ENCODE measurements around the gene CSTB.

- TF ChIP-seq CTCF (IDR thresholded peaks at IDR 0.05; ENCODE audit: control extremely low read depth in 1 of 3, insufficient read depth in 1 of 3, low read depth in 1 of 3, low read length in 3 of 3): no peak
- no peak for TF ChIP-seq POLR2AphosphoS5 (IDR thresholded peaks at IDR 0.05; ENCODE audit: low read depth, low read length)
- TF ChIP-seq SP1 (IDR thresholded peaks at IDR 0.05; ENCODE audit: low read depth, low read length): no peak
- no peak for TF ChIP-seq EZH2 (IDR thresholded peaks at IDR 0.05; ENCODE audit: low read depth, low read length, severe bottlenecking)
- no peak for TF ChIP-seq POLR2A (IDR thresholded peaks at IDR 0.05; ENCODE audit: control extremely low read depth in 1 of 2, low read depth in 2 of 2, low read length in 2 of 2)
- no peak for TF ChIP-seq RAD21 (IDR thresholded peaks at IDR 0.05 in 1 of 2, conservative IDR thresholded peaks at IDR 0.05 in 1 of 2; ENCODE audit: low read depth in 2 of 2, low read length in 2 of 2)
- TF ChIP-seq CHD2 (IDR thresholded peaks at IDR 0.05; ENCODE audit: low read length): no peak
- TF ChIP-seq SIN3A (conservative IDR thresholded peaks at IDR 0.05 in 1 of 2, IDR thresholded peaks at IDR 0.05 in 1 of 2; ENCODE audit: low read depth in 1 of 2, low read length in 2 of 2): no peak
- TF ChIP-seq YY1 (IDR thresholded peaks at IDR 0.05; ENCODE audit: low read depth, low read length): no peak
- no peak for TF ChIP-seq MAFK (IDR thresholded peaks at IDR 0.05; ENCODE audit: low read depth, low read length)
- TF ChIP-seq SAP30 (IDR thresholded peaks at IDR 0.05; ENCODE audit: insufficient read depth, insufficient replicate concordance, low read length): no peak
- TF ChIP-seq RFX5 (IDR thresholded peaks at IDR 0.05; ENCODE audit: borderline replicate concordance, low read depth, low read length): no peak
- TF ChIP-seq ZNF274 (IDR thresholded peaks at IDR 0.05; ENCODE audit: borderline replicate concordance, extremely low read depth, low read length): no peak
- no peak for TF ChIP-seq RXRA (IDR thresholded peaks at IDR 0.05; ENCODE audit: insufficient read depth, low read depth, low read length)
Observed at GRCh38 chr21:43762303-43763128, 13.6 kb downstream of the CSTB start.
